ENCODE measurements around the gene TRAPPC11. TPM values are rescaled to one million over a fixed set of nuclear protein-coding genes. Genes with fewer than 3 reads are reported as not detected.

Gene TRAPPC11
- total RNA-seq, 1 experiment from 2014 or later: 32.2 TPM

GRCh38 chr4:183702492-183702891 lies 43.4 kb downstream of the TRAPPC11 start:
- no peak overlapping the region for H4K5ac ChIP-seq (ENCODE audit: insufficient read length, low read depth, low read length)
- no CpG with 5 or more reads among the region's 1 CpG for WGBS (ENCODE audit: extremely low coverage, insufficient read length, low lambda C conversion rate)
- TF ChIP-seq, protein P1, sequence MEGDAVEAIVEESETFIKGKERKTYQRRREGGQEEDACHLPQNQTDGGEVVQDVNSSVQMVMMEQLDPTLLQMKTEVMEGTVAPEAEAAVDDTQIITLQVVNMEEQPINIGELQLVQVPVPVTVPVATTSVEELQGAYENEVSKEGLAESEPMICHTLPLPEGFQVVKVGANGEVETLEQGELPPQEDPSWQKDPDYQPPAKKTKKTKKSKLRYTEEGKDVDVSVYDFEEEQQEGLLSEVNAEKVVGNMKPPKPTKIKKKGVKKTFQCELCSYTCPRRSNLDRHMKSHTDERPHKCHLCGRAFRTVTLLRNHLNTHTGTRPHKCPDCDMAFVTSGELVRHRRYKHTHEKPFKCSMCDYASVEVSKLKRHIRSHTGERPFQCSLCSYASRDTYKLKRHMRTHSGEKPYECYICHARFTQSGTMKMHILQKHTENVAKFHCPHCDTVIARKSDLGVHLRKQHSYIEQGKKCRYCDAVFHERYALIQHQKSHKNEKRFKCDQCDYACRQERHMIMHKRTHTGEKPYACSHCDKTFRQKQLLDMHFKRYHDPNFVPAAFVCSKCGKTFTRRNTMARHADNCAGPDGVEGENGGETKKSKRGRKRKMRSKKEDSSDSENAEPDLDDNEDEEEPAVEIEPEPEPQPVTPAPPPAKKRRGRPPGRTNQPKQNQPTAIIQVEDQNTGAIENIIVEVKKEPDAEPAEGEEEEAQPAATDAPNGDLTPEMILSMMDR (conservative IDR thresholded peaks at IDR 0.05): no peak
- no peaks in the 10 kb centered on the region for H3K79me2 ChIP-seq (ENCODE audit: insufficient read depth, low read length)
- H2BK12ac ChIP-seq (ENCODE audit: insufficient read length, low read depth, low read length): no peak overlapping the region
- no peaks in the 10 kb centered on the region; a peak in 1 of 4 replicates for H3K4me1 Mint-ChIP-seq
- H3K27ac Mint-ChIP-seq: no peak overlapping the region
- H4K20me1 ChIP-seq (ENCODE audit: control insufficient read depth, insufficient read depth, insufficient read length): no peaks in the 10 kb centered on the region
- no peak overlapping the region for H3K4me3 Mint-ChIP-seq
- no peaks in the 10 kb centered on the region for H3K27me3 ChIP-seq (ENCODE audit: insufficient read depth, low read length)
- H3K56ac ChIP-seq (ENCODE audit: insufficient read length, low read depth, low read length): no peak overlapping the region
- no peaks in the 10 kb centered on the region for H3K27me3 Mint-ChIP-seq (ENCODE audit: low read depth)
- H3K18ac ChIP-seq (ENCODE audit: insufficient read length, low read depth, low read length): no peak overlapping the region
- H3K4me1 ChIP-seq (ENCODE audit: insufficient read depth, low read length): no peaks in the 10 kb centered on the region
- no peak overlapping the region for H3K9ac ChIP-seq (ENCODE audit: extremely low read depth, insufficient read length, low read length)
- no peak overlapping the region for H3K4ac ChIP-seq (ENCODE audit: low read depth, low read length)
- H3K9me3 ChIP-seq (ENCODE audit: control insufficient read depth, low read depth, low read length): no peaks in the 10 kb centered on the region
- DNase-seq: no peak
- no peak overlapping the region for H4K8ac ChIP-seq (replicated peaks; ENCODE audit: insufficient read length, low read depth, low read length)
- H3K79me1 ChIP-seq (ENCODE audit: insufficient read depth, low read depth, low read length, poor library complexity, severe bottlenecking): no peaks in the 10 kb centered on the region
- no peak overlapping the region for H2BK20ac ChIP-seq (ENCODE audit: low read depth, low read length, poor library complexity, severe bottlenecking)
- no peak overlapping the region for H2AFZ ChIP-seq (ENCODE audit: low read length)
- H2AK5ac ChIP-seq (ENCODE audit: insufficient read length, low read length): no peak overlapping the region
- H4K91ac ChIP-seq (ENCODE audit: insufficient read length, low read depth, low read length): no peak overlapping the region
- H3K9me3 Mint-ChIP-seq: no peaks in the 10 kb centered on the region; a peak in 1 of 5 replicates
- no peak overlapping the region for H3T11ph ChIP-seq (ENCODE audit: low read length)
- no peaks in the 10 kb centered on the region for H3K23me2 ChIP-seq (ENCODE audit: insufficient read length, low read depth, low read length, poor library complexity, severe bottlenecking)
- H3K4me2 ChIP-seq (ENCODE audit: insufficient read depth, insufficient read length, low read length): no peak overlapping the region
- H3K36me3 Mint-ChIP-seq (ENCODE audit: insufficient read depth in 1 of 3, low read depth in 3 of 3): peaks cover 56 to 86% (median 84%) of the 10 kb centered on the region in 3 experiments
- no peak overlapping the region for H2BK120ac ChIP-seq (ENCODE audit: low read depth, low read length, poor library complexity, severe bottlenecking)
- H2BK5ac ChIP-seq (ENCODE audit: insufficient read length, low read length): no peak overlapping the region
- no peak overlapping the region for H2BK15ac ChIP-seq (ENCODE audit: low read depth, low read length)
- H3K14ac ChIP-seq (ENCODE audit: insufficient read depth, low read length): no peak overlapping the region
- H3K27ac ChIP-seq (ENCODE audit: insufficient read length, low read depth, low read length): no peak overlapping the region
- H3K23ac ChIP-seq (ENCODE audit: insufficient read length, low read depth, low read length): no peak overlapping the region

Data from H9 (cell line).